Peyer's patch (tissue), 4 donors: ENCODE measurements around the gene NPTXR.

Experiments
- POLR2A ChIP-seq, 2 donors: fragments of 450-650 bp; IDR thresholded peaks; one replicate each; pipeline ENCODE4 v1.5.1; 2017; ENCODE audit warnings: antibody characterized with exemption in 2 of 2, mild to moderate bottlenecking in 2 of 2, moderate library complexity in 2 of 2
- TF ChIP-seq, protein P1 (sequence below), 6 experiments: fragments of 450-650 bp in 4 of 6; fragments of 200-600 bp in 2 of 6; sonication (generic) in 1 of 6; IDR thresholded peaks; one replicate each; pipeline ENCODE4 v1.5.1; 2017 to 2019; ENCODE audit warnings: antibody characterized with exemption in 6 of 6, mild to moderate bottlenecking in 3 of 6, moderate library complexity in 1 of 6

DNA sequence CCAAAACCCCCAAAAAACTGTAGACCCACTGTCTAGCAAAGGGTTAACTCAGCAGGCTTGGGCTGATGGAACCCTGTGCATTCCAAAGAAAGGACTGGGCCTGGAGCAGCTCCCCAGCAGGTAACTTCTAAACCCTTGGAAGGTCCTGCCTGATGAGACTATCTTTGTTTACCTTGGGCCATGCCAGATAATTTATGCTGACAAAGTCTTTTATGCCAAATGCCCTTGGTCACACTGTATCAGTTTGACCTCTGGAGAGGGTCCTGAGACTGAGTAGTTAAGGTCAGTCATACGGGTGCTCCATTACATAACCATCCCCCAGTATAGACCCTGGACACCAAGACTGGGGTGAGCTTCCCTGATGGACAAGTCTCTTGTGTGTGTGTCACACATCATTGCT, 28.0 kb downstream of the NPTXR start:
- no peak for TF ChIP-seq POLR2A (IDR thresholded peaks at IDR 0.05)
- TF ChIP-seq, protein P1, sequence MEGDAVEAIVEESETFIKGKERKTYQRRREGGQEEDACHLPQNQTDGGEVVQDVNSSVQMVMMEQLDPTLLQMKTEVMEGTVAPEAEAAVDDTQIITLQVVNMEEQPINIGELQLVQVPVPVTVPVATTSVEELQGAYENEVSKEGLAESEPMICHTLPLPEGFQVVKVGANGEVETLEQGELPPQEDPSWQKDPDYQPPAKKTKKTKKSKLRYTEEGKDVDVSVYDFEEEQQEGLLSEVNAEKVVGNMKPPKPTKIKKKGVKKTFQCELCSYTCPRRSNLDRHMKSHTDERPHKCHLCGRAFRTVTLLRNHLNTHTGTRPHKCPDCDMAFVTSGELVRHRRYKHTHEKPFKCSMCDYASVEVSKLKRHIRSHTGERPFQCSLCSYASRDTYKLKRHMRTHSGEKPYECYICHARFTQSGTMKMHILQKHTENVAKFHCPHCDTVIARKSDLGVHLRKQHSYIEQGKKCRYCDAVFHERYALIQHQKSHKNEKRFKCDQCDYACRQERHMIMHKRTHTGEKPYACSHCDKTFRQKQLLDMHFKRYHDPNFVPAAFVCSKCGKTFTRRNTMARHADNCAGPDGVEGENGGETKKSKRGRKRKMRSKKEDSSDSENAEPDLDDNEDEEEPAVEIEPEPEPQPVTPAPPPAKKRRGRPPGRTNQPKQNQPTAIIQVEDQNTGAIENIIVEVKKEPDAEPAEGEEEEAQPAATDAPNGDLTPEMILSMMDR (IDR thresholded peaks at IDR 0.05) = no peak
